Measurements from ENCODE around the gene MYO5C. TPM values are rescaled to one million over a fixed set of nuclear protein-coding genes. Genes with fewer than 3 reads are reported as not detected.

Gene MYO5C
- total RNA-seq, 1 donor from 2014 or later = 80.0 TPM

DNA sequence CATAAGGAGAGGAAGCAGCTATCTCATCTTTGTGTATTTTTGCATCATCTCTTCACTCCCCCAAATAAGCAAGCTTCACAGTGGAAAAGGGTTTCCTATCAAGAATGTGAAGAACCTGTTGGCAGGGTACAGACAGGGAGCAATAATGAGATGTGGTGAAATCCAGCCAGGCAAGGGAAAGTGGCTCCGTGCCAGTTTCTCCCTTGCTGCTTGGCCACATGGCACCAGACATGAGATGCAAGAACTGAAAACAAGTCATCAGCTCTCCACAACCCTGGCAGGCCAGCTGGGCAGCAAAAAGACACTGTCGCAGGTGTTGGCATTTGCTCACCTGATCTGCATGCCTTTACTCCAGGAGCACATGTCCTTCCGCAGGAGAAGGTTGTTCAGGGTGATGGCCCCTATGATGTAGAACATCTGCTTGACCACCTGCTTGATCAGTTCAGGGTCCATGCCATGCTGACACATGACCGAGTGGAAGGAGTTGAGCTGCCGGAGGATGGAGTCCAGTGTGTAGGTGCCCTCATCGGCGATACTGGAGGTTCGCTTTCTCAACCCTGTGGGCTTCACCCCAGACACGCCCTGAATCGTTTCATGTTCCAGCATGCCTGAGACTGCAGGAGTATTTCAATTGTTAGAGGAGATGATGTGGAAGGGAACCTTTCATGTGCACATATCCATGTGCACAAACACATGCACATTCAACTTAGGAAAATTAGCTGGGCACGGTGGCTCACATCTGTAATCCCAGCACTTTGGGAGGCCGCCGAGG, 23.3 kb upstream of the MYO5C start:
- H3K4me3 ChIP-seq = no peak overlapping the region
- peaks cover 55% of the 10 kb centered on the region for H3K36me3 ChIP-seq
- peak; percentile 84 for ATAC-seq

DNA sequence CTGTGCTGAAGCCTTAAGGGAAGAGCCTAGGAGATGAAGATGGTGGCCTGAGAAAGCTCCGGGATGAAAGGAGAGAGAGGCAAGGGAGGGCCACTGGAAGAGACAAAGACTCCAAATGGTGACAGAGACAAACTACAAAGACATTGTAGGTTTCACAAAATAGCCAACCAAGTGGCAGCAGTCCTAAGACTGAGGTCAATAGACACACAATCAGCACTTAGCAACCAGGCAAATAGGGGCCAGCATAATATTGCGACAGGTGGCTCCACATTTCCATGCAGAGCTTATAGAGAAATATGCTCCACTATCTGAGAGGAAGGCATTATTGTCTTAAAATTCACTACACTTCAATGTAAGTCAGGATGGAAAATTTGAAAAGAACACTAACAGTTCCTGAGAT, 22.1 kb upstream of the MYO5C start:
- Histone ChIP-seq H3K36me3 (peaks cover 54% of the 10 kb centered on the region), H3K27me3 (no peaks in the 10 kb centered on the region), H3K9me3 (no peaks in the 10 kb centered on the region), H3K4me1 (no peaks in the 10 kb centered on the region), H3K4me3 (no peak overlapping the region), H3K27ac (no peak overlapping the region)
- DNase-seq (no peak), ATAC-seq (no peak)
- TF ChIP-seq, protein P1, sequence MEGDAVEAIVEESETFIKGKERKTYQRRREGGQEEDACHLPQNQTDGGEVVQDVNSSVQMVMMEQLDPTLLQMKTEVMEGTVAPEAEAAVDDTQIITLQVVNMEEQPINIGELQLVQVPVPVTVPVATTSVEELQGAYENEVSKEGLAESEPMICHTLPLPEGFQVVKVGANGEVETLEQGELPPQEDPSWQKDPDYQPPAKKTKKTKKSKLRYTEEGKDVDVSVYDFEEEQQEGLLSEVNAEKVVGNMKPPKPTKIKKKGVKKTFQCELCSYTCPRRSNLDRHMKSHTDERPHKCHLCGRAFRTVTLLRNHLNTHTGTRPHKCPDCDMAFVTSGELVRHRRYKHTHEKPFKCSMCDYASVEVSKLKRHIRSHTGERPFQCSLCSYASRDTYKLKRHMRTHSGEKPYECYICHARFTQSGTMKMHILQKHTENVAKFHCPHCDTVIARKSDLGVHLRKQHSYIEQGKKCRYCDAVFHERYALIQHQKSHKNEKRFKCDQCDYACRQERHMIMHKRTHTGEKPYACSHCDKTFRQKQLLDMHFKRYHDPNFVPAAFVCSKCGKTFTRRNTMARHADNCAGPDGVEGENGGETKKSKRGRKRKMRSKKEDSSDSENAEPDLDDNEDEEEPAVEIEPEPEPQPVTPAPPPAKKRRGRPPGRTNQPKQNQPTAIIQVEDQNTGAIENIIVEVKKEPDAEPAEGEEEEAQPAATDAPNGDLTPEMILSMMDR (IDR thresholded peaks at IDR 0.05) = no peak
- intact Hi-C loops (cut with DNase I) = no loop called here

More for the DNA sequence above, 23.3 kb upstream of the MYO5C start:
- Histone ChIP-seq H3K4me1 (no peaks in the 10 kb centered on the region), H3K9me3 (no peaks in the 10 kb centered on the region), H3K27ac (no peak overlapping the region), H3K27me3 (no peaks in the 10 kb centered on the region)
- peak; percentile 79 for DNase-seq
- intact Hi-C loops (cut with DNase I) = no loop called here
- TF ChIP-seq, protein P1 (IDR thresholded peaks at IDR 0.05) = no peak

DNA sequence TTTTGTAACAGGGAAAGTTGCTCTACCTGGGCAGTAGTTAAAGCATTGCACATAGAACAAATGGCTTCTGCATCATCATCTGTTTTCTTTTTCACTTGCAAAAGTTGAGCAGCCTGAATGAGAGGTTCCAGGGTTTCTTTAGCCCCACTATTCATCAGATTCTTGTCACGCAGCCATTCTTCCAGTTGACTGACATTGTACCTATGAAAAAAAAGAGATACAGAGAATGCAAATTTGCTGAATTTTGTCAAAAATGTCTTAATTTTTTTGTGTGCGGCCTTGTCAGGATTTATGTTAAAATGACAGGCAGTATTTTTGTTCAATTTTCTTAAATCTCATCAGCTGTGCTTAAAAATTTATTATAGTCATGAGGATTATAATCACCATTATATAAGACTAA, 21.4 kb upstream of the MYO5C start:
- TF ChIP-seq, protein P1 (IDR thresholded peaks at IDR 0.05) = no peak
- DNase-seq (no peak), ATAC-seq (no peak)
- H3K27me3 ChIP-seq = no peaks in the 10 kb centered on the region
- H3K4me3 ChIP-seq = no peak overlapping the region
- no peak overlapping the region for H3K27ac ChIP-seq
- H3K4me1 ChIP-seq = no peaks in the 10 kb centered on the region
- no peaks in the 10 kb centered on the region for H3K9me3 ChIP-seq
- intact Hi-C loops (cut with DNase I) = no loop called here
- peaks cover 50% of the 10 kb centered on the region for H3K36me3 ChIP-seq

DNA sequence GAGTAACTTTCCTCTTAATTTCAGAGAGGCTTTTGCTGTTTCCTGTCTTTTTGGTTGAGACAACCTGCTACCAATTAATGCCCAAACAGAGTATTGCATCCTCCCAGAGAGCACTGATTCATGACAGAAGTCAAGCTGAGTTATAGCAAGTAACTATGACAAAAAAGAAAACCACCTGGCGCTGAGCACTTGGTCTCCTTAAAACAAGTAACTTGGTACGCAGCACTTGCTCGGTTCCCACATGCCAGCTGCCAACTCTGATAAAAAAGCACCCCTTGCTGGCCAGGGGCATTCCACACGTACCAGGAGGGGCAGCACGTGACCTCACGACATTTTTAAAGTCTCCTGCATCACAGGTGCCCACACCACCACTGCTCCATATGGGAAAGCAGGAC, 13.5 kb upstream of the MYO5C start:
- Histone ChIP-seq H3K36me3 (peaks cover 11% of the 10 kb centered on the region), H3K9me3 (no peaks in the 10 kb centered on the region), H3K27me3 (no peaks in the 10 kb centered on the region), H3K4me3 (no peak overlapping the region), H3K4me1 (no peaks in the 10 kb centered on the region), H3K27ac (no peak overlapping the region)
- intact Hi-C loops (cut with DNase I) = no loop called here
- ATAC-seq = peak; percentile 58
- DNase-seq = no peak
- TF ChIP-seq, protein P1 (IDR thresholded peaks at IDR 0.05) = no peak

DNA sequence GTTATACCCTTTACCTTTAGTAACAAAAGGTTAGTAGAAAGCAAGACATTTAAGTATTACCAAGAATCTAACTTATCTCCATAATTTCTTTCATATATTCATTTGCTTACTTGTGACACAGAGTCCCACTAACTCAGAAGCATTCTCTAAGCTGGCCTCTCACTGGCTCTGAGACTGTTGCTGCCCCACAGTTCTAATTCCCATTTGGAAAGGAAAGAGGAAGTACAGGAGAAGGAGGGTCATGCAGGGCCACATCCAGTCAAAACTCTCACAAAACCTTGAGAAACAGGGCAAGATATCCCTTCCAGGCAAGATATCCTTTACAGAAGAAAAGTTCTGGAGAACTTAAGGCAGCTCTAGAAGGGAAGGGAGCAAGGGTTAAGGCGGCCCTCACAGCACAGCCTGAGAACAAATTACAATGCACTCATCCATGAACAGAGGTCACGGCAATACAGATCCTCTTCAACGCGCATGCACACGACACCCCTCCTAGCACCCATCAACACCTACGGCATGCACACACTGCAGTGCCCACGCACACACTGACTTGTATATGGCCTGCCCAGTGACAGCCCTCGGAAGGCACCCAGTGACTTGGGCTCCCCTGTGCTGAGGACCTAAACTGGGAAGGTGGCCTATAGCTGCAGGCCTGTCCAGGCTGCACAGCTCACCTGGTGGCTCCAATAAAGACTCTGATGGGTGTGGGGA, 13.0 kb upstream of the MYO5C start:
- TF ChIP-seq, protein P1 (IDR thresholded peaks at IDR 0.05) = no peak
- ATAC-seq (peak; percentile 57), DNase-seq (no peak)
- Histone ChIP-seq H3K9me3 (no peaks in the 10 kb centered on the region), H3K27ac (no peak overlapping the region), H3K36me3 (peaks cover 10% of the 10 kb centered on the region), H3K4me3 (no peak overlapping the region), H3K4me1 (no peaks in the 10 kb centered on the region), H3K27me3 (no peaks in the 10 kb centered on the region)
- intact Hi-C loops (cut with DNase I) = no loop called here

Data from upper lobe of right lung (tissue), 1 donor.